SK-N-SH treated with all-trans-retinoic acid at 6 μM for 48 hours (cell line): ENCODE measurements around the gene KCTD10.

Experiments
- ARNTL ChIP-seq: fragments of 450-650 bp; formaldehyde crosslinking; IDR thresholded peaks from 2 replicates; pipeline ENCODE4 v1.5.0; 2020; ENCODE audit warnings: low read depth, mild to moderate bottlenecking, moderate library complexity, borderline replicate concordance
- CREB5 ChIP-seq: fragments of 250-450 bp; sonication (Bioruptor Pico); IDR thresholded peaks from 2 replicates; pipeline ENCODE4 v1.5.1; 2020; ENCODE audit warnings: low read depth, mild to moderate bottlenecking, moderate library complexity
- CSRNP3 ChIP-seq: fragments of 250-450 bp; sonication (Bioruptor Pico); IDR thresholded peaks from 2 replicates; pipeline ENCODE4 v1.5.1; 2021; ENCODE audit warnings: mild to moderate bottlenecking, moderate library complexity
- GLIS3 ChIP-seq: fragments of 250-450 bp; sonication (Bioruptor Pico); IDR thresholded peaks from 2 replicates; pipeline ENCODE4 v1.5.0; 2020; ENCODE audit warnings: mild to moderate bottlenecking, moderate library complexity
- ISL1 ChIP-seq: fragments of 250-450 bp; sonication (Bioruptor Pico); IDR thresholded peaks from 2 replicates; pipeline ENCODE4 v2.1.2; 2022; ENCODE audit warnings: mild to moderate bottlenecking, moderate library complexity
- PATZ1 ChIP-seq: fragments of 250-450 bp; sonication (Bioruptor Pico); IDR thresholded peaks from 2 replicates; pipeline ENCODE4 v1.8.0; 2020; ENCODE audit warnings: mild to moderate bottlenecking, moderate library complexity, borderline replicate concordance
- POU6F1 ChIP-seq: fragments of 250-450 bp; sonication (Bioruptor Pico); IDR thresholded peaks from 2 replicates; pipeline ENCODE4 v1.8.0; 2021; ENCODE audit warnings: low read depth, mild to moderate bottlenecking, moderate library complexity, borderline replicate concordance
- RARB ChIP-seq: fragments of 250-450 bp; sonication (Bioruptor Pico); IDR thresholded peaks from 2 replicates; pipeline ENCODE4 v1.8.0; 2021; ENCODE audit warnings: mild to moderate bottlenecking, moderate library complexity
- TCF4 ChIP-seq: fragments of 250-450 bp; sonication (Bioruptor Pico); IDR thresholded peaks from 2 replicates; pipeline ENCODE4 v1.8.0; 2021; ENCODE audit warnings: mild to moderate bottlenecking, moderate library complexity, borderline replicate concordance
- TSHZ2 ChIP-seq: fragments of 250-450 bp; sonication (Bioruptor Pico); IDR thresholded peaks from 2 replicates; pipeline ENCODE4 v1.5.0; 2020; ENCODE audit warnings: mild to moderate bottlenecking, moderate library complexity
- ZC3H10 ChIP-seq: fragments of 250-450 bp; sonication (Bioruptor Pico); IDR thresholded peaks from 2 replicates; pipeline ENCODE4 v1.5.1; 2021; ENCODE audit warnings: mild to moderate bottlenecking, moderate library complexity
- ZFP30 ChIP-seq: fragments of 450-650 bp; formaldehyde crosslinking; IDR thresholded peaks from 2 replicates; pipeline ENCODE4 v1.5.0; 2022; ENCODE audit warnings: mild to moderate bottlenecking, moderate library complexity
- ZNF70 ChIP-seq: fragments of 450-650 bp; formaldehyde crosslinking; IDR thresholded peaks from 2 replicates; pipeline ENCODE4 v1.5.0; 2020; ENCODE audit warnings: mild to moderate bottlenecking, moderate library complexity
- ZNF8 ChIP-seq: fragments of 450-650 bp; formaldehyde crosslinking; IDR thresholded peaks from 2 replicates; pipeline ENCODE4 v1.5.0; 2020; ENCODE audit warnings: mild to moderate bottlenecking, moderate library complexity

- TF ChIP-seq TCF4 (CRISPR knock-in tag) (no peak), ARNTL (no peak), ZNF8 (CRISPR knock-in tag) (no peak), TSHZ2 (CRISPR knock-in tag) (no peak), ZC3H10 (CRISPR knock-in tag) (no peak), RARB (CRISPR knock-in tag) (no peak), ZFP30 (CRISPR knock-in tag) (no peak), CSRNP3 (CRISPR knock-in tag) (no peak), PATZ1 (CRISPR knock-in tag) (no peak), GLIS3 (CRISPR knock-in tag) (no peak), ISL1 (CRISPR knock-in tag) (no peak), ZNF70 (no peak), POU6F1 (CRISPR knock-in tag) (no peak), CREB5 (no peak)
These were observed 24.2 kb upstream of the KCTD10 start for GRCh38 chr12:109501299-109501698.
